NB4 (cell line): Measurements from ENCODE around the gene ARHGAP18.

Experiments
- CTCF ChIP-seq: IDR thresholded peaks from one replicate; pipeline ENCODE4 v1.5.1; 2012; ENCODE audit warnings: low read depth, low read length
- MYC ChIP-seq: IDR thresholded peaks from 2 replicates; pipeline ENCODE4 v1.6.1; 2011; ENCODE audit warnings: low read depth, low read length
- POLR2A ChIP-seq: IDR thresholded peaks from 2 replicates; pipeline ENCODE4 v1.6.1; 2011; ENCODE audit warnings: mild to moderate bottlenecking; ENCODE audit not compliant: insufficient read length; ENCODE audit errors: extremely low read depth

DNA sequence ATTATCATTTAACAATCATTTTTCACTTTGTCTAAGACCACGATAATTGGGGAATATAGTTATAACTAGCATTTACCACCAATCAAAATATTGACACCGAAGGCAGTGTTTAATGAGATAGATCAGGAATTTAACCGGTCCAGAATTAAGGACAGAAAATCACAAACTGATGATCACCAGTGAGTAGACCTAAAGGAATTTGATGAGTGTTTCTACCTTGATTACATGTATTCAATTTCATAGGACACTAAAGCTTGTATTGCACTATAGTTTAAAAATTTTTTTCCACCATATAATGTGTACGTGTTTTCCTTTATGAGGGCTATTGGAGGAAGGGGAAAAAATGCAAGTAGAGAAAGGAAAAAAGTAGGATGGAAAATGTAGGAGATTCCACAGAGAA is 22.6 kb upstream of the ARHGAP18 start:
- TF ChIP-seq CTCF: no peak
- no peak for TF ChIP-seq POLR2A
- TF ChIP-seq MYC: no peak
